C4-2B (cell line): ENCODE results near the gene BAHCC1.

ENCODE experiments used
- H3K27ac ChIP-seq: fragments of 450-650 bp; 2 replicates; pipeline ENCODE4 v1.5.1; 2017
- CTCF ChIP-seq: fragments of 450-650 bp; conservative IDR thresholded peaks from 2 replicates; pipeline ENCODE4 v1.5.1; 2017; ENCODE audit warnings: mild to moderate bottlenecking
- ZFX ChIP-seq: fragments of 450-650 bp; IDR thresholded peaks from 2 replicates; pipeline ENCODE4 v1.6.1; 2017

Gene BAHCC1

DNA sequence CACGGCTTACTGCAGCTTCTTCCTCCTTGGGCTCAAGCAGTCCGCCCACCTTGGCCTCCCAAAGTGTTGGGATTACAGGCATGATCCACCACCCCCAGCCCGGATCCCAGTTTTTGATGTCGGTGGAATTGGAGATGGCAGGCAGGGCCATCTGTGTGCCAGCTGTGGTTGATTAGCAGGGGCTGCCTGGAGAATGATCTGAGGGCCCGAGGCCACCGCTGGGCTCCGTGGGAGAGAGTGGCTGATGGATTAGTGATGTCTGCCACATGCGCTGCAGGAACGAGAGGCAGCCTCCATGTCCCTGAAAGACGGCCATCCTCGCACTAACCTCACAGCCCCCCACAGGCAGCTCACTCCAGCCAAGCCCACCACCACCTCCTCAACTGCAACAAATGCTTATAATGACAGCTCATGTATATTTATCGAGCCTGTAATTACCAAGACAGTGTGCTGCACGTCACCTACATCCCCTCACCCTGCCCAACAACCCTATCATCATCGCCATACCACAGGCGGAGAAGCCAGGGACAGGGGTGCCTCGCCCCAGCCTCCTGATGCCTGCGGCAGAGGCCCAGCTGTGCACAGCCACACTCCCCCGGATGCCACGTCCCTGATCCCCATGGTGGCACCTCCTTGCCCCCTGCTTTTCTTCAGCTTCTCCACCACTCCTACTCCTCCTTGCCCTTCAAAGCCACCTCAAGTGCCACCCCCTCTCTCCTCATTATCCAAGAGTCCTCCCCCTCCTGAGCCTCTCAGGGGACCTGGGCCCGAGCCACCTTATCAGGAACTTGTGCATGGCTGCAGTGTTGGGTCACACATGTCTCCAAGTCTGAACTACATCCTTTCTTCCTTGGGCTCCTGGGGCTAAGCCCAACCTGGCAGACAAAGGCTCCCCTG is 84.2 kb downstream of the BAHCC1 start:
- TF ChIP-seq CTCF (no peak), ZFX (no peak)
- H3K27ac ChIP-seq: no peak overlapping the region

DNA sequence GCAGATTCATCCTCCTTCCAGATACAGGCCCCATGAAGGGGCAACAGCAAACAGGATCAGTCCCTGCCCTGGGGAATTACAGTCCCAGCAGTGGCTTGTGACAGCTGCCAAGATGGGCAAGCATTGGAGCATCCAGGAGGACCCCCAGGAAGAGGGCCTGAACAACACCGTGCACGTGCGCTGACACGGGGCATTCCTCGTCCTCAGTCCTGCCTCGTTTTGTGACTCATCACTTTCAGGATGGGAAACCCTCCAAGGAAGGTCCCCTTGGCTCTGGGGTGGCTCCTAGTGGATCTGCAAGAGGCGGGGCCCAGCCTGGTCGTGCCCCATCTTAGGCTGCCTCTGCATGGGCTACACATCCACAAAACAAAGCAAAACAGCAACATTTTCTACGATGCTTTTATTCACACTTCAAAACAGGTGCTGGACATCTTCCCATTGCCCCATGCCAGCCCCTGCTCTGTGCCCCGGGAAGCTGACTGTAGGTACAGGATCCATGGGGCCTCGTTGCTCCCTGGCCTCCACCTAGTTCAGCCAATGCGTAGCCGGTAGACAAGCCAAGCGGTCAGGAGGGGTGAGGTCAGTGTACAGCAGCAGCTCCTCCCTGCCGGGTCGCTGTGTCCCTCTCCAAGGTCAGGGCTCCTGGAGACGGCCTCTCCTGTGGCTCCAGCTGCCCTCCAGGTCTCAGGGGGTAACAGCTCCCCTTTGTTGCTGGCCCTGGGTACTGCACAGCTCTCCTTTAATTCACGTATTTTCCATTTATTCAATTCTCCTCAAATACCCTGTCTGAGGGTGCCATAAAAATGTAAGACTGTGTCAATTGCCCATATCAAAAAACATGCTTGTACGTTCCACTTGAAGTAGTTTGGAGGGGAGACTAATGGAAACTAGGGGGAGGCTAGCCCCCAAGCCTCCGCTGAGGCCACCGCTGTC is 85.1 kb downstream of the BAHCC1 start:
- no peak overlapping the region for H3K27ac ChIP-seq
- TF ChIP-seq CTCF (no peak), ZFX (no peak)

GRCh38 chr17:81481073-81481799 is 86.0 kb downstream of the BAHCC1 start:
- no peak for TF ChIP-seq ZFX
- TF ChIP-seq CTCF: no peak
- no peak overlapping the region for H3K27ac ChIP-seq

DNA sequence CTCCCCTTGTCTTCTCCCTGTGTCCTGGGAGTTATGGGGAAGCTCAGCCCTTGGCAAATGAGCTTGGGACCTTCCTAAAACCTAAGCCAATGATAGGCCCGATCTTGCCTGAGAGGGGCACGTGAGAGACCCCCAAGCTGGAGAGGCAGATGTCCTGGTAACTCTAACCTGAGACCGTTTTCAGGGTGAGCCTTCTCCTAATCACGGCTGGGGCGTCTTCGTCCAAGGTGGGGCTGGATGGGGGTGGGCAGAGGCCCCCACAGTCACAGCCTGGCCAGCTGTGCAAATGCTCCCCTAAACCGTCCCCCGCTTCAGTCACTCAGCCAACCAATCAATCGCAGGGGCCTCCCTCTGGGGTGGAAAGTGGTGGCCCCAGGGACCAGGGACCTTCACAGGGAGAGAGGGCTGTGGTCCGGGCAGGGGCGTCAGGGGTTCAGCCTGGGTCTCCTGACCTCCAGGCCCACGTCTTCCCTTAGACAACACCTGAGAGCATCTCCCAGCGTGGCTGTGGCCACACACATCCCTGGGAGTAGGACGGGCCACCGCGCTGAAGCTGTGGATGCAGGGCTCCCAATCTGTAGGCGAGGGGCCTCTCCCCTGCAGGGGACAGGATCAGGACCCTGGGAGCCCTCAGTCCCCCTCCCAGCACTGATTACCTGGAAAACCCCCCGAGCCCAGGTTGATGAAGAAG is 86.7 kb downstream of the BAHCC1 start:
- TF ChIP-seq CTCF (no peak), ZFX (no peak)
- H3K27ac ChIP-seq: no peak overlapping the region

DNA sequence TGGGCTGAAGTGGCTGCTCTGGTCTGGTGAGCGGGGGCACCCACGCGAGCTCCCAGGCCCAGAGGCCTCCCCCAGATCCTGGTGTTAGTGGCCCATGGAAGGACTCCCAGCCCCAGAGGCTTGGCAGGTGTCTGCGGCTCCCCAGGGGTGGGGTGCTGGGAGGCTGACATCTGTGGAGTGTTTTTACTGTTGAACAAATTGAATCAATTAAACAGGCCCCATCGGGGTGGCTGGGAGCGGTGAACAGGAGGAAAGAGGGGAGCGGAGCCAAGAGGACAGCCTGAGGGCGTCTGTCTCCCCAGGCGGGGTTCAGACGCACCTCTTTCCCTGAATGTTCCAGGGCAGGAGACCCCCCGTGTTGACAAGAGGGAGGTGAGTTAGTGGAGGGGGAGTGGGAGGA is 87.4 kb downstream of the BAHCC1 start:
- no peak for TF ChIP-seq ZFX
- TF ChIP-seq CTCF: no peak
- H3K27ac ChIP-seq: no peak overlapping the region

- TF ChIP-seq CTCF (no peak), ZFX (no peak)
- no peak overlapping the region; the same call in 1 of the 2 replicates for H3K27ac ChIP-seq
Measured at GRCh38 chr17:81483085-81483861, 88.0 kb downstream of the BAHCC1 start.
